HG02571 (cell line): ENCODE data around the gene NACC2.

Source experiments
- ATAC-seq: cut with Tn5 transposase; IDR thresholded peaks from one replicate; pipeline ENCODE4 v1.9.1; 2021; ENCODE audit warnings: mild to moderate bottlenecking, moderate library complexity; ENCODE audit not compliant: unreplicated experiment

NACC2 gene

DNA sequence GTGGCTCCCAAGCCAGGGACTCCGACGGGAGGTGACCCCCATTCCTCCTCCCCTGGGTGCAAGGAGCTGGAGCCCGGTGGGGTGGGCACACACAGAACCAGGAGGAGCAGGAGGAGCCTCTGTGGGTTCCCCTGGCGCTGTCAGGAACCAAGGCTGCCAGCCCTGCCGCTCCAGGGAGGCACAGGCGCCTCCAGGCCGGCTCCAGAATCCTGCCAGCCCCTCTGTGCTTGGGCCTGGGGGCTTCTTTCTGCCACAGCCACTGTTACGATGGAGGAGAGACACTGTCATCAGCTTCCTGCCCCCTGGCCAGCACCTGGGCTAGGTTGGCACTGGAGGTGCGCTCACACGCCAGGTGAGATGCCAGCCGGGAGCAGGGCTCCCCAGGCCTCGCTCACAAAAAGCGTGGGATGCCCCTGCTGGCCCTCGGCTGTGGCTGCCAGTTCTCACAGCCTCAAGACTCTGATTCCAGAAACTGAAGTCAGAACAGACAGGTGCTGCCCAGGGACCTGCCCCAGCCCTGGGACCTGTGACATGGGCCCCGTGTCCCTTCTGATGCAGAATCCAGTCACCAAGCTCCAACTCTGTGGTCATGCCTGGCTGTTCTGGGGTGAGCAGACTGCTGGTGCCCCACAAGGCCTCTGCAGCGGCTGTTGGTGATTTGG is 96.5 kb downstream of the NACC2 start:
- no peak for ATAC-seq

DNA sequence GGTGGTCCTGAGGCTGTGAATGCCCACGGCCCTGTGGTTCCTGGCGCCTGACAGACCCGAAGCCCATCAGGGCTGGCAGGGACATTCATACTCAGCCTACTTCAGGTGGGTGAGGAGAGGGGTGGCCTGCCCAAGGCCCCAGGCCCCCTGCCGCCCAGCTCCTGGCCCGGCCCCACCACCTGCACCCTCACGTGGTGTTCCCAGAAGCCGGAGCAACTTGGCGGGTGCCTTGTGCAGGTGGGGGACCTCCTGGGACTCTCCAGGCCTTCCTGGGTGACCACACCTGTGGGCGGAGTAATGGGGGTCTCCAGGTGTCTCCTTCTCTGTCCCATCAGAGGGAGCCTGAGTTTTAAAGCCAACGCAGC is 97.1 kb downstream of the NACC2 start:
- ATAC-seq = no peak

DNA sequence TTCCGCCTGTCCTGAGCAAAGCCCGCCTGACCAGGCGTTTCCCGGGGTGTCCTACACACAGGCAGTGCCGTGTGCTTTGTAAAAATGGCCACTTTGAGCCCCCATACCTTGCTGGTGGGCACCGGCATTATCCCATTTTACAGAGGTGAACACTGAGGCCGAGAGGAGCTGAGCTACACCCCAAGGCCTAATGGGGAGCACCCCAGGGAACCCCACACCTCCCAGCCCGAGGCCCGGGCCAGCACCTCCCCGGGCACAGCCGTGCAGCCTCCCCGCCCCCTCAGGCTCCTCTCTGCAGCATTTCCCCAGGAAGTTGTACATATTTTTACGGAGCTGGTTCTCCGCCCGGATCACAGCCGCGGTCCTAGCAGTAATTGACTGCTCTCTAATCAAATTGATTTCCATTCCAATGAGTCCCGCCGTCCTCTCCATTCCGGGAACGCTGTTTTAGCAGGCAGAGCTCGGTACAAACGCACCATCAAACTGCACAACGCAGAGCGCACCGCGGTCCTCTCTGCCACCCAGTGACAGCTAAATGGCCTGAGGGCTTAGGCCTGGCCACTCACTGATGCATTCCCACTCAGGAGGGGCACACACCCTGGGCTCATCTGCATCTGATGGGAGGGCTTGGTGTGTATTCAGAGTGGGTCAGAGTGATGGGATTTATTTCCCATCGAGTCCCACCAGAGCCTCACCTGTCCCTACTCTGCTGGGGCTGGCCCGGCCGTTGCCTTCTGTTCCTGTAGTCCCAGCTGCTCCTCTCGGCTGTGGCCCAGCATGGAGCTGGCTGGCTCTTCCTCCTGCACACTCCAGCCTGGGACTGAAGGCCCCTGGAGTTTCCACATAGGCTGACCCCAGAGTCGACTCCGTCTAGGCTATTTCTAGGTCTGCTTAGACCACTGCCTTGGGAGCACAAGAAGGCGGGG is 97.7 kb downstream of the NACC2 start:
- no peak for ATAC-seq

DNA sequence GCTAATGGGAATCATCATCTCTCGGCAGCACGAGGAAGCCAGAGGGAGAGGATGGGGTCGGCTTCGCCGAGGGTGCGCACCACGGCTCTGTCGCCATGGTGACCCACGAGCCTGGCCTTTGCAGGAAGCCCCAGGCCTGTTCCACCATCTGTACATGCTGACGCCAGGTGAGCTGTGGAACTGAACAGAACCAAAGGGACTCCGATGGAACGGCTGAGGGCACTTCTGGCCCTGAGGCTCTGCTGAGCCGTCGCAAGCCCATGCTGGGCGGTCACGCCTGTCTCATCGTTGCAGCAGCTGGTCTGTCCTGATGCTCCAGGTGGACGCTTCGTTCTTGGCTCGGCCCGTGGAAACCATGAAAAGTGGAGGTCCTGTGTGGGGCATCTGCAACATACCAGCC is 99.3 kb downstream of the NACC2 start:
- ATAC-seq = no peak

DNA sequence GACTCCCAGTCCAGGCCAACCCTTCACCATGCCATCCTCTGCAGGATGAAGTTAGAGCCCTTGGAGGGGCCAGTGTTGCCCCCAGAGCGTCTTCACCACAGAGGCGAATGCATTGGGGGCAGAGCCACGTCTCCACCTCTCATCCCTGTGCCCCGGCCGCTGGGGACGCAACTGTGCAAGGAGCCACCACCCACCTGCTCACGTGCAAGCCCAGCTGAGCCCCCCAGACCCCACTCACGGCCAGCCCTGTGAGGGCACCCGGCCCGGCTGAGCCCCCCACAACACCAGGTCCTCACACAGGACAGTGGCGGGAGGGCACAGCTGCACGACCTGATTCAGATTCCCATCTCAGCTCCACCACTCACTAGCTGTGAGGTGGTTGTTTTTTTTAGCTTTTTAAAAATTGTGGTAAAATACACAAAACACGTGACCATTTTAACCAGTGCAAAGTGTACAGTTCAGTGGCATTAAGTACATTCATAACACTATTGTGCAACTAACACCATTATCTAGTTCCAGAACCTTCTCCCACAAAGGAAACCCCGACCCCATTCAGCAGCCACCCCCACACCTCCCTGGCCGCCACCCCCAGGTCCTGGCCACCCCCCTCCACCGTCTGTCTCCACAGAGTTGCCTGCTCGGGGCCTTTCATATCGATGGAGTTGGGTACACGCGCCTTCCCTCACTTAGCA is 100.4 kb downstream of the NACC2 start:
- ATAC-seq = no peak

DNA sequence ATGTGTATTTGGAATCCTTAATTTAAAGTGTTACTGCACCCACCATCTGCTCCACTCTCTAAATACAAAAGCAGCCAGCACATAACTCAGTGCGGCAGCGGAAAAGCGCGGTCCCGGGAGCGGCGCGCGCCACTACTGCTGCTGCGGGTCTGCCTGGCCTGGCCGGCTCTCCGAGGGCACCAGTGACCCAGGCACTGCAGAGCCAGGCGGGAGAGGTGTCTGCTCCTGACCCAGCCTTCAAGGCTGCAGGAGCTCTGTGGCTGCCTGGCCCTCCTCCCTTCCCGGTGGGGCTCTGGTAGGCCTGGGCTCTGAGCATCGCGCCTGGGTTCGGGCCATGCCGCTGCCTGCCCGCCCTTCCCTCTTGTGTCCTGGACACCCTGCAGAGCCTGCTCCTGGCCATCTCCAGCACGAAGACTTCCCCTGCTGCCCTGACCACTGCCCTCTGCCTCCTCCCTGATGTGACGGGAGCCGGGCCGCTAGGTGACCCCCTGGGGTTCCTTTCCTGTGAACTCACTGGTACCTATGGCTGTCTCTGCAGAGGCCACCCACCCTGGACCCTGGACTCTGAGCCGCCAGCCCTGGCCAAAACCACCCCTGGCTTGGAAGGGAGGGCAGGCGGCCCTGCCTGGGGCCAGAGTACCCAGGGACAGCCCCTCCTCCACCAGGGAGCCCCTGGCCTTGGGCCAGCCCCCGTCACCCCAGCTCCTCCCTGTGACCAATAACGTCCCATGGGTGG is 101.2 kb downstream of the NACC2 start:
- ATAC-seq = no peak

DNA sequence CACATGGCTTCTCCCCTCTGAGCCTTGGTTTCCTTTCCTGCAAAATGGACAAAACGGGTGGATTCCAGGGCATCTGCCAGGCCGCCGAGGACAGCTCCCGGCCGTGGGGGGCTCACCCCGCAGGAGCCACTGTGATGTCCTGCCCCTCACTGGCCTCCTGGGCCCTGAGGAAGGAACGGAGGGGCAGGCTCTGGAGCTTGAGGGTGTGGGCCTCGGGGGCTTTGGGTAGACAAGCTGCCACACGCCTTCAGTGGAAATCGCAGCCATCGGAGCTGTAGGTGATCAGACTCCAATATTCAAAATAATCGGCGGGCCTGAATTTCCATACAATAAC is 101.7 kb downstream of the NACC2 start:
- ATAC-seq = no peak

DNA sequence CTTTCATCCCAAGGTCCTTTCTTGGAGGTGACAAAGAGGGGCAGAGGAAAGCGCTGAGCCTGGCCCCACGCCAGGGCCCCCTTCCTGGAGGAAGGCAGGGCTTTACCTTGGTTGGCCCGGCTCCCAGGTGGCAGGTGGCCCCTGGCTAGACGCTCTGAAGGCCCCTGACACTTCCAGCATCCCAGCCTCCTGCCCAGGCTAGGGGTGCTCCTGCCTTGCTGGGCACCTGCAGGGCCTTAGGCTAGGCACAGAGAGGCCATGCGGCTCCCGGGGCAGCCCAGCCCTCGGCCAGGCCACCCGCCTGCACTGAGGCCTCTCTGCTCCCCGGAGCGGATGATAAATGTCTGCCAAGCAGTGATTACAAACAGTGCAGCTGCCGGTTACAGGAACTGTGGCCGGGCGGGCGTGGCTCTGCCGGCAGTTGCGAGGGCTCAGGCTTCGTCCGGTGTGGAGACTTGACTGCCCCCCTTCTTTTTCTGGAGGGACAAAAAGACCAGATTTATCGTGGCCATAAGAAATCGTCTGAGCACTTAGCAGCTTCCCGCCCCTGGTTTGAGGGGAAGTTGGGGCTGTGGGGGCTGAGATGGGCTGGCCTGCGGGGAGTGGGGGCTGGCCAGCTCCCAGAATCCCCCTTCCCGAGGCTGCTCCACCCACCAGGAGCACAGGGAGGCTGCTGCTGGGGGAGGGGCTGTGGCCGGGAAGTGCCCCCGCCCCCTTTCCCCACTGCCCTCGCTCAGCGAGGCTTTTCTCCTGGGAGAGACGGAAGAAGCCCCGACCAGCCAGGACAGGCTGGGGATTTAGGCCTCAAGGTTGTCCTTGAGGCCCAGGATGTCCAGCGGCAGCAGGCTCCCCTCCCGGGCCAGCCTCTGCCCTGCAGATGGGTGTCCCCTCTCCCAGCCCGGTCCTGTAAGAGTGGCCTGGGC is 102.3 kb downstream of the NACC2 start:
- ATAC-seq = no peak

DNA sequence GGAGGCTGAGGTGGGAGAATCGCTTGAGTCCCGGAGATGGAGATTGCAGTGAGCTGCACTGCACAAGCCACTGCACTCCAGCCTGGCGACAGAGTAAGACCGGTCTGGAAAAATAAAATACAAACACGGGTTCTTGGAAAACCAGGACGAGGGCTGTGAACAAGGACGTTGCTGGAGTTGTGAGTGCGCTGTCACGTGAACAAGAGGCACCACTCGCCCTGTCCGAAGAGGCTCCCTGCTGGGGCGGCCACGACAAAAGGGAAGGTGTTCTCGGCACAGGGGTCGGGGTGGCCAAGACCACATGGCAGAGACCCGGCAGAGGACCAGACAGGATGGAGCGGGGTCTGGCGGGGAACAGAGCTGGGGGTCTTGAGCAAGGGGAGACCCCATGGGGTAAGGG is 103.3 kb downstream of the NACC2 start:
- no peak for ATAC-seq

DNA sequence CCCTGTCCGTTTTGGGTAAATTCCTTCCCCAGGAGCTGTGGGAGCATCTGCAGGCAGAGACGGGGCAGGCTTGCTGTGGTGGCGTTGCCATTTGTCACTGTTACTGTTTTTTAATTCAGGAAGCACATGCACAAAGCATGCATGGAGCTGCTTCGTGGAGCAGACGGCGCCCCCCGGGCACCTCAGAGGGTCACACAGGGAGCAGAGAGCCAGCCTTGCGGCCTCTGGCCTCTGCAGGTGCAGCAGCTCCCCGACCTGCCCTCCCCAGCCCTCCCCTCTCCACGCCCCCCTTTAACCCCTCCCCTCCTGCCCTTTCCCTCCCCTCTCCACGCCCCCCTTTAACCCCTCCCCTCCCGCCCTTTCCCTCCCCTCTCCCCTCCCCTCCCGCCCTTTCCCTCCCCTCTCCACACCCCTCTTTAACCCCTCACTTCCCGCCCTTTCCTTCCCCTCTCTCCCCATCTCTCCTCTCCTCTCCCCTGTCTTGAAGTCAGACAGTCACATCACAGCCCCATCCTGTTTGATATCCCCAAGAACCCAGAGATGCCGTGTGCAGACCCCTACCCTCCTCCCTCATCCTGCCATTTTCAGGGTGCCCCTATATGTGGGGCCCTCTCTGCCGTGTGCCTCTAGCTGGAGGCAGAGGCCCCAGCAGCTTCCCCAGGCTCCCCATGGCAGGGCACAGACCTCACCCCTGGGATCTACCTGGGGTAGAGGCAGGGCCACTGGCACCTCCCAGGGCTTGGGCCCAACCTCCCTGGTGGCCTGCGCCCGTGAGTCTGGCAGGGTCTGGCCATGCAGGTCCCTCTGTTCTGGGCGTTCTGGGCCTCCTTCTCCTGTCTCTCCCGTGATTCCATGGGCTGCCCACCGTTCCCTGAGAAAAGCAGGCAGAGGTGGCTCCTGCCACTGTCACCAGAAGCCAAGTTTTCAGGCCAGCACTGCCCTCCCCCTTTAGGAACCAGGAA is 104.3 kb downstream of the NACC2 start:
- ATAC-seq = no peak

DNA sequence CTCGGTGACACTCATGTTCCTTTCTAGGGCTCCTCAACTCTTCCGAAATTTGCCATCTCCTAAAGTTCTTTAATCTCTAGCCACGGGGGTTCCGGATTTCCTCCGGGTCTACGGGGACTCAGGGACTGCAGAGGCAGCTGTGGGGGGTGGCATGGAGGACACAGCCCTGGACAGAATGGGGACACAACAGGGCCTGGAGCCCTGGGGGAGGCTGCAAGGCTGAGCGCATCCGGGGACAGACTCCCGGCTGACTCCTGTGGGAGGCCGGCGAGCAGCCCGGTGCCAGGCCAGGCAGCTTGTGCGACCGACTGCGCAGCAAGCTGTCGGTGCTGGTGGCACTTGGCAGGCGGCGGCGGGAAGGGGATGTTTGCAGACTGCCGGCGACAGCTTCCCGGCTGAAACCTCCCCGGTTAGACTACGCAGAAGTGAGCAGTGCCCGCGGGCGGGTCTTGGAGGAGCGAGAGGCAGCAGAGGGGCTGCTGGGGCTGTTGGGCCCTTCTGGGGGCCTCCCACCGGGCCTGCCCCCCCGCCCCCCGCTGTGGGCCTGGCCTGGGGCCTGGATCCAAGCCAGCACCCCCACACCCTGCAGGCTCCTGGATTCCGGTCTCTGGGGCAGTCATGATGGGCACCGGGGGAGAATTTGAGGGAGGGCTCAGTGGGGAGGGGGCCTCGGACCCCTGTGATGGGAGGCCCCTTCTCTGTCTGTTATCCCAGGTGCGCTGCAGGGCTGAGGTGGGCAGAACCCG is 105.2 kb downstream of the NACC2 start:
- no peak for ATAC-seq

DNA sequence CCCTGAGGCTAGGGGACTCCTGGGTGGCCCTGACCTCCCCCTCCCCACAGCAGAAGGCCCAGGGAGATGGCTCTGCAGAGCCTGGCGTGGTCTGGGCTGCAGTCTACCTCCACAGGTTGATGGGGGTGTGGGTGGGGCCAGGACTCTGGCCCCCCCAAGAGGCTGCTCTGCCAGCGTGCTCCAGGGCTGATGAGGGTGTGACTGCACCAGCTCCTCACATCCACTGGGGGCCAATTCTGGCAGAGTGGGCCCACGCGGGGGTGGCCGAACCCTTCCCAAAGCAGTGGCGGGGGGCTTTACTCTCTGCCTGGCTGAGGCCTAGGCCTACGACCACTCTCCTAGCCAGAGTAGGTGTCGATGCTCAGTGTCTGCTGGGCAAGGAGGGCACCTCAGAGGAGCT is 105.9 kb downstream of the NACC2 start:
- no peak for ATAC-seq

DNA sequence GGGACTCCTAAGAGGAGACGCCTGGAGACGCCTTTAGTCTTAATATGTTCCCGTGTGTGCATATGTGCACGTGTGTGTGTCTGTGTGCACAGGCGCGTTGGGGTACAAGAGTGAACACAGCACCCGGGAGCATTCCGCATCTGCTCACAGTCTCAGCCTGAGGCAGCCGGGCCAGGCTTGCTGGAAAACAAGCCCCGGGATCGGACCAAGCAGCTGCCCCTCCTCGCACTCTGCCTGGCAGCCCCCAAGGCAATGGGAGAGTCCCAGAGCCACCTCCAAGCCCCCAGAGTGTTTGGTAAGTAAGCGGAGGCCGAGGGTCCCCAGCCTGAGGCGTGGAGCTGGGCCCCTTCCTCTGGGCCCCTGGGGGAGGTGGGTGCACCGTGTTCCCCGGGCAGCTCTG is 106.6 kb downstream of the NACC2 start:
- ATAC-seq = no peak

DNA sequence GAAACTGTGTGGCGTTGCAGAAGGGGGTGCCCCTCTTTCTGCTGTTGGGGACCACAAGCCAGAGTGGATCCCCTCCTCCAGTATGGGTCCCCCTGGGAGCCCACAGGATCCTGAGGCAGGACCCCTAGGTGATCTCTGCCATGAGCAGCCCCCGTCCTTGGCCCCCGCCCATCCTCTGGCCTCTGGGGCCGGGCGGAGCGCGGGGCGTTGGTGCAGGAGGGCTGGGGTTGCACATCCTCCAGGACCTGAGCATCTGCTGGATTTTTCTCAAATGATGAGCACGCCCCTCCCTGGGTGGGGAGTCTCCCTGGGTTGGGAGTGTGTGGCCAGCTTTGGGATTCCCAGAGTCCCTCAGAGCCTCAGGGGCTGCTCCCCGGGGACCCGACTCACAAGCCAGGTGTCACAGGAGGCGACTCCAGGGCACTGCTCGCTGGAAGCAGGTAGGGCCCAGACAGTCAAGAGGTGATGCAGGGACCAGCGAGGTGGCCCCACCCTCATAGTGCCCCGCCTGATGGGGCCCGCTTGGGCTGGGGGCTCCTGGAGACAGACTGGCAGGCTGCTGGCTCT is 107.2 kb downstream of the NACC2 start:
- no peak for ATAC-seq

DNA sequence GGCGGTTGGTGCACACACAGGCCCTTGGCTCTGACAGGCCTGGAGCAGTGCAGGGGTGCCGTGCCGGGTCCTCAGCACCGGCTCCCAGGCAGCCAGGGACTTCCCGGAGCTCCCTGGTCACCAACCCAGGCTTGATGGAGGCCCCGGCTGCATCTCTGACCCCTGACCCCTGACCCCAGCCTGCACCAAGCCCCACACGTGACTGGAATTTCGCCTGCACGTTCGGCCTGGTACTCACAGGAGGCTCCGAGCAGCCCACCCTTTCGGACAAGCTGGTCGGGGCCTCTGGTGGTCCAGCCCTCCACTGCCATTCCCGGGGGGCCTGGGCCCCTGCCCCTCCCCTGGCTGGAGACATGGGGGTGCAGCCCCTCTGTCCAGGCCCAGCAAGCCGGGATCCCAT is 108.5 kb downstream of the NACC2 start:
- no peak for ATAC-seq

DNA sequence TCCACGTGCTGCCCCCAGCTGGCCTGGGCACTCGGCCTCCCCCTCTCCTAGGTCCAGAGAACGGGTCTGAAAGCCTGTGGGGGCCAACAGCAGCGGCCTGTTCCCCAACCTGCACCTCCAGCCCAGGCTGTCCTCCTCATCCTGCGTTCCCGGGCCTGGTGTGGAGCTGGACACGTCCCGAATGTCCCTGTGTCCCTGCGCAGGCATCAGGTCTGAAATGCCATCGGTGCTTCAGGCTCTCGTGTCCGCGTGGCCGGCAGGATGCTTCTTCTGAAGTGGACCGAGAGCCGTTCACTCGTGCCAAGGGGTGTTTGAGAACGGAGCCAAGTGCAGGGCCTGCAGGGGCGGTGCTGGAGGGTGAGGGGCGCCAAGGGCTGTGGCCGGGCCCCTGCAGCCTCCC is 109.2 kb downstream of the NACC2 start:
- ATAC-seq = no peak

DNA sequence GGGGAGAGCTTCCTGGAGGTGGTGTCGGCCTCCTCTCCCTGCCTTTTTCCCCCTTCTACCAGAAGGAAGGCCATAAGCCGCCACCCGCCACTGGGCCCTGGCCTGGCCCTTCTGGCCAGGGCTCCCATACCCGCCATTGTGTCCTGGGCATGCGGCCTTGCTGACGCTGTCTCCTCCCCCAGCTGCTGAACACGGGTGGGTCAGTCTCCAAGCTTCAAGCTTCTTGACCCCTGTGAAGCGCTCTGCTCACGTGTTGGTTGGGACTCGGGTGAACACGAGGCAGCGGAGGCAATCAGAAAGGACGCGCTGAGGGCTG is 109.7 kb downstream of the NACC2 start:
- ATAC-seq = no peak

DNA sequence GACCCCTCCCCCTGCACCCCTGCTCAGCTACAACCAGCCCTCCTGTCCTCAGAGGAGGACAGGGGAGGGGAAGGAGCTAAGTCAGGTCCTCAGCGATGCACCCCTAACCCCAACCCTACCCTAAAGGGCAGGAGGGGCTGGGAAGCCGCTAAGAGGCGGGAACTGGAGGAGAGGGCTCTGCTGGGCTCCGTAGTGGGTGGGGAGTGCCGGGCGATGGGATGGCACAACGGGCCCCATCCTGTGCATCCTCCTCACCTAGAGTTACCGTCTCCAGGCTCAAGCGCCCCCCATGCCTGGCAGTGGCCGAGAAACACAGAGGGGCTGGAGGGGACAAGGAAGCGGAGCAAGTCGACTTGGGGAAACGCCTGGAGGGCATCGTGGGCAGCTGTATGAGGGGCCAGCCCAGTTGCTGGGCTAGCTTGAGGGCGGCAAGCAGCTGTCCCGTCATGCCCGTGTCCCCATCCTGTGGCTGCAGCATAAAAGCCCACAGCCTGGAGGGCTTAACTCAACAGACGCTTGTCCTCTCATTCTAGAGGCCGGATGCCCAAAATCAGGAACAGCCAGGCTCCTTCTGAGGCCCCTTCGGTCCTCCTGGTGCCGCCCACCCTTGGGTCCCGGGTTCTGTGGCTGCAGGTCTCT is 110.9 kb downstream of the NACC2 start:
- ATAC-seq = no peak
